Right lobe of liver (tissue), 4 donors: ENCODE results near the gene LASP1.

Experiments
- CTCF ChIP-seq, 4 donors: fragments of 200-600 bp in 3 of 4; fragments of 450-650 bp in 1 of 4; IDR thresholded peaks; one replicate each; pipeline versions ENCODE4 v1.5.1 to v1.8.0; 2016 to 2022; ENCODE audit warnings: antibody characterized with exemption in 4 of 4, mild to moderate bottlenecking in 2 of 4
- POLR2A ChIP-seq: fragments of 450-650 bp; IDR thresholded peaks from one replicate; pipeline ENCODE4 v1.6.1; 2017; ENCODE audit warnings: antibody characterized with exemption, mild to moderate bottlenecking
- donor health status: DM: no; HTN: no; CAD: no.
- donor health status: DM: no; HTN: no; CAD: no.
- donor health status: DM: no; HTN: yes; CAD: no.

GRCh38 chr17:38848557-38848891 lies 21.3 kb upstream of the LASP1 start:
- TF ChIP-seq POLR2A (no peak), CTCF (IDR thresholded peaks at IDR 0.05) (no peak)
